ENCODE results near the gene PTPRE.
"Not testable (repeated sequence)": the region's sequence is repeated elsewhere in the genome, so short reads cannot be mapped to it uniquely, and the experiment has no call there.

Gene PTPRE

GRCh38 chr10:128084991-128085390 lies 178.1 kb downstream of the PTPRE start:
- Histone ChIP-seq H3K9ac (ENCODE audit: insufficient read length) (no peak overlapping the region), H3K36me3 (ENCODE audit: insufficient read depth, low read length) (no peaks in the 10 kb centered on the region)
- TF ChIP-seq EZH2 (IDR thresholded peaks at IDR 0.05) (no peak), POLR2AphosphoS5 (IDR thresholded peaks at IDR 0.05; ENCODE audit: borderline replicate concordance, low read depth, low read length) (no peak), FOXP2 (optimal IDR thresholded peaks at IDR 0.05; ENCODE audit: control extremely low read depth, extremely low read length, insufficient read depth) (no peak)

GRCh38 chr10:128086003-128086863 lies 179.3 kb downstream of the PTPRE start:
- no peak overlapping the region for H3K4me3 ChIP-seq
- no peaks in the 10 kb centered on the region for H3K9me3 ChIP-seq (ENCODE audit: low read depth, low read length)
- no peak overlapping the region for H3K9ac ChIP-seq (ENCODE audit: insufficient read length)
- H3K27ac ChIP-seq = no peak overlapping the region
- H3K36me3 ChIP-seq (ENCODE audit: insufficient read depth, low read length) = no peaks in the 10 kb centered on the region
- TF ChIP-seq POLR2AphosphoS5 (IDR thresholded peaks at IDR 0.05; ENCODE audit: borderline replicate concordance, low read depth, low read length) = no peak
- DNase-seq (ENCODE audit: low read depth, low spot score) = no peak

More at GRCh38 chr10:128084991-128085390, 178.1 kb downstream of the PTPRE start:
- no peak for DNase-seq (ENCODE audit: low read depth, low spot score)
- no peaks in the 10 kb centered on the region for H3K9me3 ChIP-seq (ENCODE audit: low read depth, low read length)
- no peak overlapping the region for H3K27ac ChIP-seq
- H3K4me3 ChIP-seq = no peak overlapping the region

GRCh38 chr10:128087146-128087883 lies 180.4 kb downstream of the PTPRE start:
- H3K9me3 ChIP-seq (ENCODE audit: low read depth, low read length) = no peaks in the 10 kb centered on the region
- no peak overlapping the region for H3K27ac ChIP-seq
- no peak for TF ChIP-seq POLR2AphosphoS5 (IDR thresholded peaks at IDR 0.05; ENCODE audit: borderline replicate concordance, low read depth, low read length)
- no peak for TF ChIP-seq EZH2 (IDR thresholded peaks at IDR 0.05)
- TF ChIP-seq FOXP2 (optimal IDR thresholded peaks at IDR 0.05; ENCODE audit: control extremely low read depth, extremely low read length, insufficient read depth) = no peak
- no peaks in the 10 kb centered on the region for H3K36me3 ChIP-seq (ENCODE audit: insufficient read depth, low read length)
- no peak for DNase-seq (ENCODE audit: low read depth, low spot score)
- H3K9ac ChIP-seq (ENCODE audit: insufficient read length) = no peak overlapping the region
- H3K4me3 ChIP-seq = no peak overlapping the region

GRCh38 chr10:128087884-128088709 lies 181.2 kb downstream of the PTPRE start:
- TF ChIP-seq FOXP2 (optimal IDR thresholded peaks at IDR 0.05; ENCODE audit: control extremely low read depth, extremely low read length, insufficient read depth) (no peak), EZH2 (IDR thresholded peaks at IDR 0.05) (no peak), POLR2AphosphoS5 (IDR thresholded peaks at IDR 0.05; ENCODE audit: borderline replicate concordance, low read depth, low read length) (no peak)
- no peak for DNase-seq (ENCODE audit: low read depth, low spot score)
- Histone ChIP-seq H3K4me3 (no peak overlapping the region), H3K27ac (no peak overlapping the region), H3K36me3 (ENCODE audit: insufficient read depth, low read length) (no peaks in the 10 kb centered on the region), H3K9me3 (ENCODE audit: low read depth, low read length) (no peaks in the 10 kb centered on the region), H3K9ac (ENCODE audit: insufficient read length) (no peak overlapping the region)

- TF ChIP-seq EZH2 (IDR thresholded peaks at IDR 0.05) = no peak
- no peak for TF ChIP-seq POLR2AphosphoS5 (IDR thresholded peaks at IDR 0.05; ENCODE audit: borderline replicate concordance, low read depth, low read length)
These were observed 184.8 kb downstream of the PTPRE start for GRCh38 chr10:128091636-128092210.

GRCh38 chr10:128092454-128092853 lies 185.6 kb downstream of the PTPRE start:
- TF ChIP-seq EZH2 (IDR thresholded peaks at IDR 0.05) (no peak), FOXP2 (optimal IDR thresholded peaks at IDR 0.05; ENCODE audit: control extremely low read depth, extremely low read length, insufficient read depth) (no peak), POLR2AphosphoS5 (IDR thresholded peaks at IDR 0.05; ENCODE audit: borderline replicate concordance, low read depth, low read length) (no peak)
- Histone ChIP-seq H3K36me3 (ENCODE audit: insufficient read depth, low read length) (no peaks in the 10 kb centered on the region; the same call in 1 of the 2 replicates), H3K9me3 (ENCODE audit: low read depth, low read length) (no peaks in the 10 kb centered on the region), H3K9ac (ENCODE audit: insufficient read length) (no peak overlapping the region), H3K4me3 (no peak overlapping the region), H3K27ac (no peak overlapping the region)
- no peak for DNase-seq (ENCODE audit: low read depth, low spot score)

More at GRCh38 chr10:128091636-128092210, 184.8 kb downstream of the PTPRE start:
- no peaks in the 10 kb centered on the region for H3K9me3 ChIP-seq (ENCODE audit: low read depth, low read length)
- H3K4me3 ChIP-seq = no peak overlapping the region
- DNase-seq (ENCODE audit: low read depth, low spot score) = no peak
- H3K9ac ChIP-seq (ENCODE audit: insufficient read length) = no peak overlapping the region
- no peaks in the 10 kb centered on the region for H3K36me3 ChIP-seq (ENCODE audit: insufficient read depth, low read length)
- H3K27ac ChIP-seq = no peak overlapping the region

GRCh38 chr10:128094596-128094995 lies 187.7 kb downstream of the PTPRE start:
- H3K27ac ChIP-seq; DNase-seq (ENCODE audit: low read depth, low spot score); H3K4me3 ChIP-seq; H3K9ac ChIP-seq (ENCODE audit: insufficient read length); H3K9me3 ChIP-seq (ENCODE audit: low read depth, low read length): not testable (repeated sequence)
- H3K36me3 ChIP-seq (ENCODE audit: insufficient read depth, low read length) = peaks cover 17% of the 10 kb centered on the region; the same call in 1 of the 2 replicates
